Measurements from ENCODE around the gene AMBP. TPM values are rescaled to one million over a fixed set of nuclear protein-coding genes. Genes with fewer than 3 reads are reported as not detected.

The AMBP gene
- total RNA-seq, 2 experiments from 2014 or later, result not detected

DNA sequence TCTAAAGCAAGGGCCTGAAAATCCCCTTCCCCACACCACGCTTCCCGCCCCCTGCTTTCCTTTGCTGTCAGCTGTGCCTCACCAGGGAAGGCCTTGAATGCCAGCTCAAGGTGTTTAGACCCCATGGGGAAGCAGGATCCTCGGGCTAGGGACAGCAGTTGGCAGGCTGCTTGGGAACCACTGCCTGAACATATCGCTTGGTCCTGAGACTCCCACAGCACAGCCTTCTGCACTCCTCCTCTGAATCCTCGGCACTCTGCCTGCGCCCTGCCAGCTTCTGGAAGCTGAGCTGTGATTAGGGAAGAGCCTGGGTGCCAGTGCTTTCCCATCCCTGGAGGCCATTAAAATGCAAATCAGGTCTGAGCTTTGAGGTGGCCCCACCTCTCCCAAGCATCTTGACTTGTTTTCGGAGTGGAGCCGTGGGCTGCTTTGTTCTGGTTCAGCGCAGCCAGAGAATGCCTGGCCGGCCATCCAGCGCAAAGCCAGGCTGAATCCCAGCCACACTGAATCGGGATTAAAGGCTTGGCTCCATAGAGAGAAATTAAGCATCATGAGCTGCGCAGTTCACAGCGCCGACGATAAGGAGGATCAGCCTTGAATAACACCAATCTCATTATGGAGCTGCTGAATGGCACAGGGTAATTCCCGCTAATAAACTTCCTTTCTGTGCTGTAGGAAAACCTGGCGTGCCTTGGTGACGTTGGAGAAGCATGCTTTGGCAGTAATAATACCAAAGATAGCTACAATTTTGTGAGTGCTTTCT, 40.0 kb downstream of the AMBP start:
- POLR2A ChIA-PET, result no interaction called here
- no peak overlapping the region for H3K4me3 ChIP-seq (ENCODE audit: low read length)
- DNase-seq (no peak), ATAC-seq (ENCODE audit: poor library complexity) (no peak)
- H3K9me3 ChIP-seq (ENCODE audit: control insufficient read depth in 1 of 2, insufficient read depth in 1 of 2, low read length in 2 of 2), result peaks cover 0 to 3% of the 10 kb centered on the region in 2 experiments
- H3K4me1 ChIP-seq (ENCODE audit: insufficient read depth, low read length), result no peaks in the 10 kb centered on the region
- H3K9me3 Mint-ChIP-seq, result no peaks in the 10 kb centered on the region
- intact Hi-C loops (cut with DNase I, micrococcal nuclease), result no loop called here
- H3K27me3 ChIP-seq (ENCODE audit: control insufficient read depth in 1 of 2, insufficient read depth in 2 of 2, low read length in 2 of 2), result no peaks in the 10 kb centered on the region
- H3K36me3 Mint-ChIP-seq (ENCODE audit: low read depth), result no peaks in the 10 kb centered on the region
- H3K4me3 Mint-ChIP-seq, result no peak overlapping the region
- H3K36me3 ChIP-seq (ENCODE audit: insufficient read depth, low read length), result no peaks in the 10 kb centered on the region
- TF ChIP-seq, protein P1, sequence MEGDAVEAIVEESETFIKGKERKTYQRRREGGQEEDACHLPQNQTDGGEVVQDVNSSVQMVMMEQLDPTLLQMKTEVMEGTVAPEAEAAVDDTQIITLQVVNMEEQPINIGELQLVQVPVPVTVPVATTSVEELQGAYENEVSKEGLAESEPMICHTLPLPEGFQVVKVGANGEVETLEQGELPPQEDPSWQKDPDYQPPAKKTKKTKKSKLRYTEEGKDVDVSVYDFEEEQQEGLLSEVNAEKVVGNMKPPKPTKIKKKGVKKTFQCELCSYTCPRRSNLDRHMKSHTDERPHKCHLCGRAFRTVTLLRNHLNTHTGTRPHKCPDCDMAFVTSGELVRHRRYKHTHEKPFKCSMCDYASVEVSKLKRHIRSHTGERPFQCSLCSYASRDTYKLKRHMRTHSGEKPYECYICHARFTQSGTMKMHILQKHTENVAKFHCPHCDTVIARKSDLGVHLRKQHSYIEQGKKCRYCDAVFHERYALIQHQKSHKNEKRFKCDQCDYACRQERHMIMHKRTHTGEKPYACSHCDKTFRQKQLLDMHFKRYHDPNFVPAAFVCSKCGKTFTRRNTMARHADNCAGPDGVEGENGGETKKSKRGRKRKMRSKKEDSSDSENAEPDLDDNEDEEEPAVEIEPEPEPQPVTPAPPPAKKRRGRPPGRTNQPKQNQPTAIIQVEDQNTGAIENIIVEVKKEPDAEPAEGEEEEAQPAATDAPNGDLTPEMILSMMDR (IDR thresholded peaks at IDR 0.05), result no peak
- no peak overlapping the region for H3K27ac Mint-ChIP-seq
- no peaks in the 10 kb centered on the region for H3K27me3 Mint-ChIP-seq
- CTCF ChIA-PET, result no interaction called here
- H3K27ac ChIP-seq (ENCODE audit: low read depth in 1 of 2, low read length in 2 of 2), result no peak overlapping the region
- H3K4me1 Mint-ChIP-seq (ENCODE audit: low read depth), result no peaks in the 10 kb centered on the region

DNA sequence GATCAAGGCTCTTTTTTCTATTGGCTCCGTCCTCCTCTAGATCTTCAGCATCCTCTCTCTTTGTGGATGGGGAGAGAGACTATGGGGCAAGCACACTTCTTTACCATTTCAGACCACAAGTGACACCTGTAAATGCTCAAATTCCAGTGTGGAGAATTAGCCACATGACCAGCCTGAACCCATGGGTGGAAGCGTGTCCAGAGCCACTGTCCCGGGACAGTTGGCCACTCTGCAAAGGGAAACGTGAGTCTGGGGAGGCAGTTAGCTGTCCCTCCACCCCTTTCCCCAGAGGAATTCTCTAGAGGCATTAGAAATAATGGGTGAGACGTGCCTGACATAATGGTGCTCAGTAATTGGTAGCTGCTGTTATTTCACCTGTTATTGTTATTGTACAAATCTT, 40.9 kb downstream of the AMBP start:
- no peak overlapping the region for H3K4me3 Mint-ChIP-seq
- no peaks in the 10 kb centered on the region for H3K4me1 Mint-ChIP-seq (ENCODE audit: low read depth)
- Histone ChIP-seq H3K36me3 (ENCODE audit: insufficient read depth, low read length) (no peaks in the 10 kb centered on the region), H3K9me3 (ENCODE audit: control insufficient read depth in 1 of 2, insufficient read depth in 1 of 2, low read length in 2 of 2) (peaks cover 0 to 3% of the 10 kb centered on the region in 2 experiments), H3K4me1 (ENCODE audit: insufficient read depth, low read length) (no peaks in the 10 kb centered on the region), H3K27ac (ENCODE audit: low read depth in 1 of 2, low read length in 2 of 2) (no peak overlapping the region), H3K27me3 (ENCODE audit: control insufficient read depth in 1 of 2, insufficient read depth in 2 of 2, low read length in 2 of 2) (no peaks in the 10 kb centered on the region), H3K4me3 (ENCODE audit: low read length) (no peak overlapping the region)
- intact Hi-C loops (cut with DNase I, micrococcal nuclease), result no loop called here
- CTCF ChIA-PET, result no interaction called here
- POLR2A ChIA-PET, result no interaction called here
- DNase-seq (no peak), ATAC-seq (ENCODE audit: poor library complexity) (no peak)
- no peaks in the 10 kb centered on the region for H3K36me3 Mint-ChIP-seq (ENCODE audit: low read depth)
- no peaks in the 10 kb centered on the region for H3K27me3 Mint-ChIP-seq
- TF ChIP-seq, protein P1 (IDR thresholded peaks at IDR 0.05), result no peak
- H3K27ac Mint-ChIP-seq, result no peak overlapping the region
- H3K9me3 Mint-ChIP-seq, result no peaks in the 10 kb centered on the region

DNA sequence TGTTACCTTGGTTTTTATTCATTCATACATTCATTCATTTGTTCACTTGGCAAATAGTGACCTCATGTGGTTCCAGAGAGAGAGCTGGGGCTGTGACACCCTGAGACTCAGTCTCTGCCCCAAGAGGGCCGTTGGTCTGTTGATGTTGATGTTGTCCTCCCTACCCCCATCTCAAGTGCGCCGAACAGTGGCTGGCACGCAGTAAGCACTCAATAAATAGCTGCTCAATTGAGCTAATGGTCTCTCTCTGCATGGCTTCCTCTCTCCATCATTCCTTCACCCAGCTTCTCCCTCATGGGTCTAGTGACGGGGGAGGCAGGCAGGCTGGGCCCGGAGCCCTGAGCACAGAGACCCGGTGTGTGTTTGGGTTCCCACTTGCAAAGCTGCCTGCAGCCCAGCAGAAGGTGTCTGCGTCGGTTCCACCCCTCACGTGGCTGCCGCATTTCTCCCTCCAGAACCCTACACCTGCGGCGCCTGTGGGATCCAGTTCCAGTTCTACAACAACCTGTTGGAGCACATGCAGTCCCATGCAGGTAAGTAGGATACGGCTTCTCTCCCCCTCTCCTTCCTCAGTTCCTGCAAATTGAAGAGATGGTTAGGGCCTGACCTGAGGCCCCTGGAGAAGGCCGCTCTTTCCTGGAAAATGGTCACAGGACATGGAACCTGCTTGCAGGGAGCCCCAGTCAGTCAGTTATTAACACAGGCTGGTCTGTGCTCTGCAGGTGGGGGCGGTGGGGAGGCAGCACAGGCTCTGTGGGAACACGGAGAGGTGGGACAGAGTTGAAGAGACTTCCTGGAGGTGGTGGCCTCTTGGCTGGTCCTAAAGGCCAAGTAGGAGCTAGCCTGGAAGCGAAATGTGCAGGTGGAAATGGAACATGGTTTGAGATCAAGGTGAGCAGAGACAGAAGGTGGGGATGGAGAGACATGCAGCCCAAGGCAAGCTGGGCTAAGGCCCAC, 42.0 kb downstream of the AMBP start:
- Mint-ChIP-seq H3K4me1 (ENCODE audit: low read depth) (no peaks in the 10 kb centered on the region), H3K9me3 (no peaks in the 10 kb centered on the region), H3K36me3 (ENCODE audit: low read depth) (no peaks in the 10 kb centered on the region), H3K27me3 (no peaks in the 10 kb centered on the region), H3K27ac (no peak overlapping the region), H3K4me3 (no peak overlapping the region)
- H3K4me3 ChIP-seq (ENCODE audit: low read length), result no peak overlapping the region
- no peak for ATAC-seq (ENCODE audit: poor library complexity)
- no peak overlapping the region for H3K27ac ChIP-seq (ENCODE audit: low read depth in 1 of 2, low read length in 2 of 2)
- intact Hi-C loops (cut with DNase I, micrococcal nuclease), result no loop called here
- peaks cover 0 to 3% of the 10 kb centered on the region in 2 experiments for H3K9me3 ChIP-seq (ENCODE audit: control insufficient read depth in 1 of 2, insufficient read depth in 1 of 2, low read length in 2 of 2)
- H3K36me3 ChIP-seq (ENCODE audit: insufficient read depth, low read length), result no peaks in the 10 kb centered on the region
- TF ChIP-seq, protein P1 (IDR thresholded peaks at IDR 0.05), result no peak
- POLR2A ChIA-PET, result no interaction called here
- H3K4me1 ChIP-seq (ENCODE audit: insufficient read depth, low read length), result no peaks in the 10 kb centered on the region
- CTCF ChIA-PET, result no interaction called here
- DNase-seq, result no peak
- H3K27me3 ChIP-seq (ENCODE audit: control insufficient read depth in 1 of 2, insufficient read depth in 2 of 2, low read length in 2 of 2), result no peaks in the 10 kb centered on the region
